Panc1 (cell line): ENCODE results near the gene ONECUT3.

ENCODE experiments used
- CTCF ChIP-seq: fragments of 450-650 bp; IDR thresholded peaks from 2 replicates; pipeline ENCODE4 v1.5.1; 2017; ENCODE audit warnings: mild to moderate bottlenecking
- SIN3A ChIP-seq: IDR thresholded peaks from 2 replicates; pipeline ENCODE4 v1.6.1; 2012; ENCODE audit warnings: low read depth, mild to moderate bottlenecking, low read length, moderate library complexity, borderline replicate concordance; ENCODE audit not compliant: insufficient read depth

- TF ChIP-seq CTCF: no peak
- no peak for TF ChIP-seq SIN3A
Measured at GRCh38 chr19:1782521-1782920, 29.2 kb downstream of the ONECUT3 start.
